GM13976 (cell line): ENCODE measurements around the gene HSF2BP.
"Not testable (repeated sequence)": the region's sequence is repeated elsewhere in the genome, so short reads cannot be mapped to it uniquely, and the experiment has no call there.

ENCODE experiments used
- DNase-seq: peaks from one replicate; pipeline ENCODE4 v3.0.0; 2012; ENCODE audit warnings: low spot score
- in situ Hi-C: fragments of 300-500 bp; cut with MboI; formaldehyde crosslinking; loops from one replicate; pipeline ENCODE4 v1.12.0; 2022; ENCODE audit warnings: low sequenced_read_pairs, mixed read lengths, inconsistent platforms; ENCODE audit not compliant: unreplicated experiment
- TF ChIP-seq, protein P1 (sequence below): IDR thresholded peaks from 2 replicates; pipeline ENCODE4 v1.5.1; 2012; ENCODE audit warnings: borderline replicate concordance, mild to moderate bottlenecking; ENCODE audit not compliant: insufficient read depth; ENCODE audit errors: extremely low read depth, missing control alignments, control extremely low read depth

Gene HSF2BP

DNA sequence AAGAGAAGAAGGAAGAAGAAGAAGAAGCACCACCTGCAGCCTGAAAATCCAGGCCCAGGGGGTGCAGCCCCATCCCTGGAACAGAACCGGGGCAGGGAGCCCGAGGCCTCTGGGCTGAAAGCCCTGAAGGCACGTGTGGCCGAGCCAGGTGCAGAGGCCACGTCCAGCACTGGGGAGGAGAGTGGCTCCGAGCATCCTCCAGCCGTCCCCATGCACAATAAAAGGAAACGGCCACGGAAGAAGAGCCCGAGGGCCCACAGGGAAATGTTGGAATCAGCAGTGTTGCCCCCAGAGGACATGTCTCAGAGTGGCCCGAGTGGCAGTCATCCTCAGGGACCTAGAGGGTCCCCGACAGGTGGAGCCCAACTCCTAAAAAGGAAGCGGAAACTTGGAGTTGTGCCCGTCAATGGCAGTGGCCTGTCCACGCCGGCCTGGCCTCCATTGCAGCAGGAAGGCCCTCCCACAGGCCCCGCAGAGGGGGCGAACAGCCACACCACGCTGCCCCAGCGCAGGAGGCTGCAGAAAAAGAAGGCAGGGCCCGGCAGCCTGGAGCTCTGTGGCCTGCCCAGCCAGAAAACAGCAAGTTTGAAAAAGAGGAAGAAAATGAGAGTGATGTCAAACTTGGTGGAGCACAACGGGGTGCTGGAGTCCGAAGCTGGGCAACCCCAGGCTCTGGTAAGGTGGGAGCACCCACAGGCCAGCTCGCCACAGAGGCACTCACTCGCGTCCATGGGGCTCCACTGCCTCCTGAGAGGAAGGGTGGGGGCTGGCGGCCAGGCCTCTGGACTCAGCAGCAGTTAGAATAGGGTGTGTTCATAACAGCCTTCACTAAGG is 28.5 kb upstream of the HSF2BP start:
- TF ChIP-seq, protein P1, sequence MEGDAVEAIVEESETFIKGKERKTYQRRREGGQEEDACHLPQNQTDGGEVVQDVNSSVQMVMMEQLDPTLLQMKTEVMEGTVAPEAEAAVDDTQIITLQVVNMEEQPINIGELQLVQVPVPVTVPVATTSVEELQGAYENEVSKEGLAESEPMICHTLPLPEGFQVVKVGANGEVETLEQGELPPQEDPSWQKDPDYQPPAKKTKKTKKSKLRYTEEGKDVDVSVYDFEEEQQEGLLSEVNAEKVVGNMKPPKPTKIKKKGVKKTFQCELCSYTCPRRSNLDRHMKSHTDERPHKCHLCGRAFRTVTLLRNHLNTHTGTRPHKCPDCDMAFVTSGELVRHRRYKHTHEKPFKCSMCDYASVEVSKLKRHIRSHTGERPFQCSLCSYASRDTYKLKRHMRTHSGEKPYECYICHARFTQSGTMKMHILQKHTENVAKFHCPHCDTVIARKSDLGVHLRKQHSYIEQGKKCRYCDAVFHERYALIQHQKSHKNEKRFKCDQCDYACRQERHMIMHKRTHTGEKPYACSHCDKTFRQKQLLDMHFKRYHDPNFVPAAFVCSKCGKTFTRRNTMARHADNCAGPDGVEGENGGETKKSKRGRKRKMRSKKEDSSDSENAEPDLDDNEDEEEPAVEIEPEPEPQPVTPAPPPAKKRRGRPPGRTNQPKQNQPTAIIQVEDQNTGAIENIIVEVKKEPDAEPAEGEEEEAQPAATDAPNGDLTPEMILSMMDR: no peak
- in situ Hi-C loops: no loop called here
- no peak for DNase-seq

DNA sequence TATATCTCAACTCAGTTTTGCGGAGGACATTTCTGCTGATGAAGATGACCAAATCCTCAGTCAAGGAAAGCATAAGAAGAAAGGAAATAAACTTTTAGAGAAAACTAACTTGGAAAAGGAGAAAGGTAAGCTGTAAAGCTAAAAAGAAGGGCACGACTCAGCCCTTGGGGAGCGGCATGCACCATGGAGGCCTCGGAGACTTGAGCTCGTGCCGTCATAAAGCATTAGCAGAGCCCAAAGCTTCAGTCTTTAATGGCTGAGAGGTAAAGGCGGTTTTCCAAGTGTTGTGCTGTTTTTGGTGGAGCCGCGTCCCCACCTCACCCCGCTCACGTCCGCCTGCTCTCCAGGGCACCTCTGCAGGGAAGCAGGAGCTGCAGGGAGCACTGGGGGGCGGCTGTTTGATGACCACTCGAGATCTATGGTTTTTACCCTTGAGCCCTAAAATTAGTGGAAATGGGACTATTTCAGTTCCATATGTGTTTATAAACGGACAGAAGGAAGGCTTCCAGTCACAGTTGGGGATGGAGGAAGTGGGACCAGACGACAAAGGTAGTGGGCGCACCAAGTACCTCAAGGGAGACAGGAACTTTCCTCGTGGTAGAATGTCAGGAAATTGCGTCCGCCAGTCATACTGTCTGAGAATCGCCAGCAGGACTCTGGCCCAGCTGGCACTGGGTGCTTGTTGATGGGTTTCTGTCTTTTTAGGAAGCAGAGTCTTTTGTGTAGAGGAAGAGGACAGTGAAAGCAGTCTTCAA is 27.7 kb upstream of the HSF2BP start:
- in situ Hi-C loops: no loop called here
- TF ChIP-seq, protein P1: no peak
- peak; percentile 15 for DNase-seq

DNA sequence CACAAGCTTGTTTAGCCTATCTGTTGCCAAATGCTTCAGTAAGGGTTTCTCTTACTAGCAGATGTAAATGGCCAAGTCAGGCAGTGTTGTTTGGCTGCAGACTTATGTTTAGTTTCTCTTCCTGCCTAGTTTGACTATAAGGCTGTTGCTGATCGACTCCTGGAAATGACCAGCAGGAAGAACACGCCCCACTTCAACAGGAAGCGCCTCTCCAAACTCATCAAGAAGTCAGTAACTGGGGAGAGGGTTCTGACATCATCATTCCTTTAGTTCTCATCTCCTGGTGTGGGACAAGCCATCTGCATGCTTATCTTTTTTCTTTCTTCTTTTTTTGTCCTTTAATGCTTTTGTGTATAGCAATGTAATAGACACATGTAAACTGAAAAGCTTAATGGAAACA is 25.1 kb upstream of the HSF2BP start:
- DNase-seq: no peak
- TF ChIP-seq, protein P1: no peak
- in situ Hi-C loops: no loop called here

DNA sequence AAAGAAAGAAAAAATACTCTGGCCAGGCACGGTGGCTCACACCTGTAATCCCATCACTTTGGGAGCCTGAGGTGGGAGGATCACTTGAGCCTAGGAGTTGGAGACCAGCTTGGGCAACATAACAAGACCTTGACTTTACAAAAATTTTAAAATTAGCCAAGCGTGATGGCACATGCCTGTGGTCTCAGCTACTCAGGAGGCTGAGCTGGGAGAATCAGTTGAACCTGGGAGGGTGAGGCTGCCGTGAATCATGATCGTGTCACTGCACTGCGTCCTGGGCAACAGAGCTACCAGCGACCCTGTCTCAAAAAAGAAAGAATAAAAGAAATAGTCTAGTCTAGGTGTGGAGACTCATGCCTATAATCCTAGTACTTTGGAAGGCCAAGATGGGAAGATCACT is 22.4 kb upstream of the HSF2BP start:
- in situ Hi-C loops: no loop called here
- TF ChIP-seq, protein P1: no peak
- DNase-seq: no peak

DNA sequence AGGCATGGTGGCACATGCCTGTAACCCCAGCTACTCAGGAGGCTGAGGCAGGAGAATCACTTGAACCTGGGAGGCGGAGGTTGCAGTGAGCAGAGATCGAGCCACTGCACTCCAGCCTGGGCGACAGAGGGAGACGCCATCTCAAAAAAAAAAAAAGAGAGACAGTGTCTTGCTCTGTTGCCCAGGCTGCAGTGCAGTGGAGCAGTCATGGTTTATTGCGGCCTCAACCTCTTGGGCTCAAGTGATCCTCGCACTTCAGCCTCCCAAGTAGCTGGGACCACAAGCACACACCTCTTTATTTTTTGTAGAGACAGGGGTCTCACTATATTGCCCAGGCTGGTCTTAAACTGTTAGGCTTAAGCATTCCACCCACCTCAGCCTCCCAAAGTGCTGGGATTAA is 21.1 kb upstream of the HSF2BP start:
- in situ Hi-C loops: not testable (repeated sequence)

DNA sequence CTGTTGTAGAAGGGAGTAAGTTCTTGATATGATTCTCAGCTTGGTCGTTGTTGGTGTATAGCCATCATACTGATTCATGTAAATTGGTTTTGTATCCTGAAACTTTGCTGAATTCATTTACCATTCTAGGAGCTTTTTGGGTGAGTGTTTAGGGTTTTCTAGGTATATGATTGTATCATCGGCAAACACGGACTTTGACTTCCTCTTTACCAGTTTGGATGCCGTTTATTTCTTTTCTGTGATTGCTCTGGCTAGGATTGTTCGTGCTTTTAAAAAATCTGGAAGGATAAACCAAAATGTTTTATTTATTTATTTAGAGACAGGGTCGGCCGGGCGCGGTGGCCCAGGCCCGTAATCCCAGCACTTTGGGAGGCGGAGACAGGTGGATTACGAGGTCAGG is 20.7 kb upstream of the HSF2BP start:
- TF ChIP-seq, protein P1: no peak
- no peak for DNase-seq
- in situ Hi-C loops: no loop called here

More for the DNA sequence above, 21.1 kb upstream of the HSF2BP start:
- not testable (repeated sequence) for DNase-seq

DNA sequence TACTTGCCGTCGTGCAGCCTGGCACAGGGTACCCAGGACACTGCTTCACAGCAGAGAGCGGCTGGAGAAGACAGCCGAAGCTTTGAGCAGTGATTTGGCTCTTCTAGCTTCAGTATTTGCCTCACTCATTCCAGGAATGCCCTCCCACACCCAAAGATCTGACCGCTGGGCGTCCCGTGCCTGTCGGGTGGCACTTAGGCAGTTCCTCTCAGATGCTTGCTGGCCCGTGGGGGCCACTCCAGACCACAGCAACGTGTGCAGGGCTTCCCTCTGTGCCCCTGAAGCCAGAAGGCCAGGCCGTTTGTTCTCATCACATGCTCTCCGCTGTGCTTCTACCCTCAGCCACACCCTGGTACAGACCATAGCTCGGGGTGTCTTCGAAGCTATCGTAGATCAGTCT is 17.1 kb upstream of the HSF2BP start:
- TF ChIP-seq, protein P1: no peak
- no peak for DNase-seq
- in situ Hi-C loops: no loop called here
